Omental fat pad (tissue), 4 donors: ENCODE results near the gene ARL17A. TPM values are rescaled to one million over a fixed set of nuclear protein-coding genes. Genes with fewer than 3 reads are reported as not detected.
"Not testable (repeated sequence)": the region's sequence is repeated elsewhere in the genome, so short reads cannot be mapped to it uniquely, and the experiment has no call there.

Source experiments
- ATAC-seq: fragments of 150-250 bp; one replicate; pipeline ENCODE4 v1.9.1; 2016; ENCODE audit warnings: mild to moderate bottlenecking, moderate library complexity; ENCODE audit not compliant: low FRiP score
- DNase-seq: peaks from one replicate; pipeline ENCODE4 v3.0.0-alpha.2; 2019; ENCODE audit warnings: low spot score
- total RNA-seq, 4 donors: library from RNA; depleted of rRNA; stranded (reverse); fragments of >200 nt; gene quantifications; one replicate each; pipeline ENCODE4 v1.1.0, GENCODE V29; 2016

Gene ARL17A
- 10 to 100 TPM in 1 of 4 donors, 1 to 10 TPM in 3; 5.3 to 15.3 (median 9.6) TPM for total RNA-seq

DNA sequence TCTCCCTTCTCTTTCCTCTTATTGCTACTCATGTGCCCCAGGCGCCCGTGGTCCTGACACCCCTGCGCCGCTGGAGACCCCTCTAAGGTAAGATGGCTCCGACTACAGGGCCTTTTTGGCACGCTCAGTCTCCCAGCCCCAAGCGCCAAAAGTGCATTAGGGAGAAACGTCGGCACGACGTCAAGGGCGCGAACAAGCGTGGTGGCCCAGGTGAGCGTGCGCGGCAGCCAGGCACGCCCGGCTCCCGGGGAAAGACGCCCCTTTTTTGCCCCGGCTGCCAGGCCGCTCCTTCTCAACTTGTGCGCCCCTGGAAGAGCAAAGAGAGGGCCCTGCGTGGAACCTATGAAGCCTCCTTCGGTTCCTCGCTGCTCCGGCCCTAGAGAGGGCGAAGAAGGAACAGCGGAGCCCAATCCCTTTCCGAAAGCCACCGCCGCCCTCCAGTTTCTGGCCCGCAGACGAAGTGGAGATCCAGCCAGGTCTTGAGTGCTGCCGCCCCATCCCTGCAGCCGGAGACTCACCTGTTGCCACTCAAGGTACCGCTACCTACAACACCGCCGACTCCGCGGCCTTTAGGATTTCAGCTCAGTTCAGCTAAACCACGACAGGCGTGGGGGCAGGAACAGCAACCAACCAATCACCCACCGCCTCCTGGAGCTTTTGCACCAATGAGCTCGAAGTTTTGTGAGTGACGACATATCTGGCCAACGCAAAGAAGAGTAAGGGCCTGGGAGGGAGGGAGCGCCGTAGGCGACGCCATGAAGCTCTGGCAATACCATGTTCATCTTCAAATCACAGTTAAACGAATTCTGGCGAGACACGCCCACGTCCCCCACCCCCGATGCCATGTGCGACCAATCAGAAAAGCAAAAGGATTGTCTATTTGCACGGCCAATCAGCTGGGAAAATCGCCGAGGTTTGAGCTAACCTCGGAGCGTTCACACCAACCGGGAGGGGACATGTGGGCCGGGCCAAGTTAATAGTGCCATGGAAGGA, at the start of gene ARL17A:
Gene ARL17A (minus strand): TSS at position 609 of the 993 bp plus-strand sequence. CDS start 3,369 bp downstream, outside the sequence.
- peak; percentile 33 for DNase-seq
- ATAC-seq: peak; percentile 98

DNA sequence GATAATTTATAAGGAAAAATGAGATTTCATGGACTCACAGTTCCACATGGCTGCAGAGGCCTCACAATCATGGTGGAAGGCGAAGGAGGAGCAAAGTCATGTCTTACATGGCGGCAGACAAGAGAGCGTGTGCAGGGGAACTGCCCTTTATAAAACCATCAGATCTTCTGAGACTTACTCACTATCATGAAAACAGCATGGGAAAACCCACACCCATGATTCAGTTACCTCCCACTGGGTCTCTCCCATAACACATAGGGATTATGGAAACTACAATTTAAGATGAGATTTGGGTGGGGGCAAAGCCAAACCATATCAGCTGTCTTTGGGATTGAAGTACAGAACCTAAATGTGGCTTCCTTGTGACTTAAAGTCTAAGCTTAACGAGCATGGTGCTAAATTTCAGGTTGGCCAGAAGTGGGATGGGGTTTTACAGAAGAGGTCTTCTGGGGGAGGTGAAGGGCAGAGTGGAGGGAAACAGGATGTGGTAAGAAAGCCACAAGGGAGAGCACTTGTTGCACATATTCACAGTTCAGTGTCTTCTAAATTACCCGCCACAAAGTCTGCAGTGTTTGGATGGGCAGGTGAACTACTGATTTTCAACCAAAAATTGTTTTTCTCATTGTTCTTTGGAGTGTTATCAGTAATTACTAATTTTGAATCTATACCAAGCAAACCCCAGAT, 49.4 kb upstream of the ARL17A start:
- not testable (repeated sequence) for DNase-seq, ATAC-seq

DNA sequence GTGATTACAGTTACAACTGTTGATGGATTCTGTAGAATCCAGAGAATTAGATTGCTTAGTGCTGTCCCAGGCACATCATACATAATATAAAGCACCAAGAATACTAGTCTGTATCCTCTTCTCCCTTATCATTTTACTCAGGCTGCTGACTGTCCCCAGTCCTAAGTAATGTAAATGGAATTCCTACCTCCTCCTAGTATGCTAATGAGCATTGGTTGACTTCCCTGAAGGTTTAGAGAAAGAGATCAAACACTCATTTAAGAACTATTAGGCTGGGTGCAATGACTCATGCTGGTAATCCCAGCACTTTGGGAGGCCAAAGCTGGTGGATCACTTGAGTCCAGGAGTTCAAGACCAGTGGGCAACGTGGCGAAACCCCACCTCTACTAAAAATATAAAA, 48.0 kb upstream of the ARL17A start:
- not testable (repeated sequence) for ATAC-seq, DNase-seq

DNA sequence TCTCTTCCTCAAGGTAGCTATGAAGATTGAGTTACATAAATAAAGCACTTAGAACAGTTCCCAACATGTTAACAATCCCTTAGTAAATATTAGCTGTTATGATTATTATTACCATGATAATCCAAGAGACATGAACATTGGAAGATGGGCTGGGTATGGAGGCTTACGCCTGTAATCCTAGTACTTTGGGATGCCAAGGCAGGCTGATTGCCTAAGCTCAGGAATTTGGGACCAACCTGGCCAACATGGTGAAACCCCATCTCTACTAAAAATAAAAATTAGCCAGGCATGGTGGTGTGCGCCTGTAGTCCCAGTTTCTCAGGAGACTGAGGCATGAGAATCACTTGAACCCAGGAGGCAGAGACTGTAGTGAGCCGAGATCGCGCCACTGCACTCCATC, 45.2 kb upstream of the ARL17A start:
- not testable (repeated sequence) for ATAC-seq, DNase-seq

DNA sequence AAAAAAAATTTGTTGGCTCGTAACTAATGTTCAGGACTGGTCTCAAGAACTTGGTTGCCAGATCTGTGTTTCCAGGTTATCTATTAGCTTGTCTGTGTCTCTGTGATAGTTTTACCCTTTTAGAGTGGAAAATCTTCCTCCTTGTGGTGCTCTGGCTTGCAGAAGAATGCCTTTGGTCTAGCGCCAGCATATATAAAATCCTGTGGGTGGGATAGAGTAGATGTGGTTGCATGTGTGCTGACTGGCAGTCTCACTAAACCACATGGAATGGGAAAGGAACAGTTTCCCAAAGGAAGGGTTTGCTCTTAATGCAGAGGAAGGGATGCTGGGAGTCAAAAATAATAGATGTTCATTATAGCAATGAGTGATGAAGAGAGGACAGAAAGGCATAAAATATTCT, 44.3 kb upstream of the ARL17A start:
- DNase-seq, ATAC-seq: not testable (repeated sequence)

DNA sequence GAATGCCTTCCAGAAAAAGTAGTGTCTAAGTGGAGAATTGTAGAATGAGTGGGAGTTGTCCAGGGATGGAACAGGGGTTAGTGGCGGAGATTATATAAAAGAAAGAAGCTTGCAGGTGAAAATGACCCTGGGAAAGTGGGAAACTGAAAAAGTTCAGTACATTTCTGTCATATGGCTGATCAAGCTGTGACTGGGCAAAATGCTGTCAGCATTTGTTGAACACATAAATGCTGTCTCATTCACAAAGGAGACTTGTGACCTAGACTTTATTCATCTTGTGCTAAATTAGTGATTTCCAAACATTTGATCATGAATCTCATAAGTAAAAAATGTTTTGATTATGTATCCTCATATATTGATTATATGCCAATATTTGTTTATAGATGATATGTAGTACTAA, 39.5 kb upstream of the ARL17A start:
- ATAC-seq, DNase-seq: not testable (repeated sequence)

DNA sequence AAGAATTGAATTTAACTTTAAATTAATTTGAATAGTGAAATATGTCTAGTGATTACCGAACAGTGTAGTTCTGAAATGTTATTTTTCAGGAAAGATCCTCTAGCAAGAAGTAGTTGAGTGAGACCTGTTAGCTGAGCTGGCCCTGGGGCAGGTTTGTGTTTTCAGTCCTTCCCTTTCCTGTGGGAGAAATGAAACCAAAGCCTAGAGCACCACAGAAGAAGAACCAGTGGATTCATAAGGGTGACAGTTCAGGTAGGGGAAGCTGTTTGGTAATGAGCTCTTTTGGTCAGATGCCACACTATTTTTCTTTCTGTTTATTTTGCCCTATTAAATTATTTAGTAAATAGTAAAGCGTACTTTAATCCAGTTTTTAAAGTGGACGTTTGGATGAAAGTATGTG, 37.6 kb upstream of the ARL17A start:
- not testable (repeated sequence) for DNase-seq, ATAC-seq

DNA sequence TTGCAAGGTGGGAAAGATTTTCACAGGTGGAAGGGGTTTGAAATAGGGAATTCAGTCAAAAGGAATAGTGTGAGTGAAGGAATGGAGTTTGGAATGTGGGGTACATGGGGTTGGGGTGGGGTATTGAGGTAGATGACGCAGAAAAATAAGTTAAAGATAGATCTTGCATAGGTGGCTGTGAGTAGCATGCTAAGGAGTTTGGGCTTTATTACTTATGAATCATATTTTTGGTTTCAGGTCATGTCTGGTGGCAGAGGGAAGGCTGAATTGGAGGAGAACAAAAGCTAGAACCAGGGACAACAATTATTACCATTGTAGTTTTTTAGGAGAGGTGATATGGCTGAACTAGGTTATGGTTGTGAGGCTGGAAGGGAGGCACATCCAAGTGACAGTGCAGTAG, 34.4 kb upstream of the ARL17A start:
- not testable (repeated sequence) for DNase-seq, ATAC-seq

DNA sequence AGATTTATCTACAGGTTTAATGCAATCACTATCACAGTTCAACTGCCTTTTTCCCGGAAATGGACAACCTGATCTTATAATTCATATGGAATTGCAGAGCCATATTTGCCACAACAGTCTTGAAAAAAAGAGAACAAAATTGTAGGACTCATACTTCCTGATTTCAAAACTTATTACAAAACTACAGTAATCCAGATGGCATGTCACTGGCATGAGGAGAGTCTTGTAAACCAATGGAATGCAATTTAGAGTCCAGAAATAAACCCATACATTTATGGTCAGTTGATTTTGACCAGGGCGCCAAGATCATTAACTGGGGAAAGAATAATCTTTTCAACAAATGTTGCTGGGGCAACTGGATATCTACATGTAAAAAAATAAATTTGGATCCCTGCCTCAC, 31.8 kb upstream of the ARL17A start:
- ATAC-seq, DNase-seq: not testable (repeated sequence)

DNA sequence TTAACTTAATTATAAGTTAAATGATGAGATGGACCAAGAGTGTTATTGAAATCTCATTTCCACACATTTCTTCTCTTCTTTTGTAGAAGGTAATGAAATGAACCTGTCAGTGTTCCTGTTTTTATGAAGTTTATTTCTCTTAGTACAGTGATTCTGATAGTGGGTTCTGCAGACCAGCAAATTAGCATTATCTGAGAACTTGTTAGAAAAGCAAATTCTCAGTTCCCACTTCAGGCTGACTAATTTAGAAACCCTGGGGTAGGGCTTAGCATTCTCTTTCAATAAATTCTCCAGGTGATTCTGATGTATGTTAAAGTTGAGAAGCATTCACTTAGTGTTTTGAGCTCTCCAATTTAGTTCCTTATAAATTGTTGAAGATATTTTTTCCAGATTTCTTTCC, 23.6 kb upstream of the ARL17A start:
- DNase-seq, ATAC-seq: not testable (repeated sequence)

DNA sequence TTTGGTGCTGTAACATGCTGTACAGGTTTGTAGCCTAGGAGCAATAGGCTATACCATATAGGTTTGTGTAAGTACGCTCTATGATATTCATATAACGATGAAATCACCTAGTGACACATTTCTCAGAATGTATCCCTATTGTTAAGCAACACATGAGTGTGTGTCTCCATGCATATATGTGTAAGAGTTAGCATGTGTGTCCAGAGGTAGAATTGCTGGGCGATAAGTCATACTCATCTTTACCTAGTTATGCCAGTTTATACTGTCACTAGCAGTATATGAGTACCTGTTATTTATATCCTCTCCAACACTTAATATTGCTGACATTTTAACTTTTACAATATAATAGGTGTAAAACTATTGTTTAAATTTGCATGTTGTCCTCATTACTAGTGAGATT, 21.3 kb upstream of the ARL17A start:
- not testable (repeated sequence) for ATAC-seq, DNase-seq

DNA sequence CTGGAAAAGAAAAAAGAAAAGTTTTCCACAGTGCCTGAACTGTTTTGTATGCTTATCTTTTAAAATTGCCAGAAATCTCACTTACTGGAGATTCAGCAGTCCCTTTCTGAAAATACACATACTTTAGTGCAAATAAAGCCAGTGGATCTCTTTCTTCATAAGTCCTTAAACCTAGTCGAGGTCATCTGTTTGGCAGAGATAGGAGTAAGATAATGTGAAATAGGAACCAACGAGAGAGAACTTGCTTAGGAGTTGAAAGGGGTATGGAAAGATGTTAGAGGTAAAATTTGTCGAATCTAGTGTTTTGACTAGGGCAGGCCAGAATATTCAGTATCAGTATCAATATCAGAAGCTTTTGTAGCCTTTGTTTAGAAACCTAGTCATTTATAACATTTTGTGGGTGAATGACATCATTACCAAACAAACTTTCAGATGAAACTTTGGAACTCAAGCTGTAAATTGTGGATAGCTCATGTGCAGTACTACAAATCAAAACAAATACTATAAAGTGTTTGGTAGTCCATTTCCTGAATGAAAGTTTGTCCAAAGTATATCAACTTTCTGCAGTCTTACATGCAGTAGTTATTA, 18.9 kb upstream of the ARL17A start:
- not testable (repeated sequence) for ATAC-seq, DNase-seq

DNA sequence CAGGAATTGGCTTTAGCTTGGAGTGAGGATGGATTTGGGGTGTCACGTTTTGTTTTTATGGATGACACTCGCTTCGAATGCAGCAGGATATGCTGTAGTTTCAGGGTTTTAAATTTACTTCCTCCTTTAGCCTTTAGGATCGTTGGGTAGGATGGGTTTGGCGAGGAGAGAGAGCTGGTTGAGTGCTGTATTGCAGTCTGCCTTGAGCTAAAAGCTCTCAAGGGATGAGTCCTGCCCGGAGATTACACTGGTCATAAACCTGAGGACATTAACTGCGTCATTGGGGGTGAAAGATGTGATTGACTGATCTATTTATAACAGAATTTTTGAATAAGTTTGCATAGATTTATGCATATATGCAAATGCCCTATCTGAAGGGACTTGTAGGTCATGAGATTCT, 11.8 kb upstream of the ARL17A start:
- not testable (repeated sequence) for ATAC-seq, DNase-seq

DNA sequence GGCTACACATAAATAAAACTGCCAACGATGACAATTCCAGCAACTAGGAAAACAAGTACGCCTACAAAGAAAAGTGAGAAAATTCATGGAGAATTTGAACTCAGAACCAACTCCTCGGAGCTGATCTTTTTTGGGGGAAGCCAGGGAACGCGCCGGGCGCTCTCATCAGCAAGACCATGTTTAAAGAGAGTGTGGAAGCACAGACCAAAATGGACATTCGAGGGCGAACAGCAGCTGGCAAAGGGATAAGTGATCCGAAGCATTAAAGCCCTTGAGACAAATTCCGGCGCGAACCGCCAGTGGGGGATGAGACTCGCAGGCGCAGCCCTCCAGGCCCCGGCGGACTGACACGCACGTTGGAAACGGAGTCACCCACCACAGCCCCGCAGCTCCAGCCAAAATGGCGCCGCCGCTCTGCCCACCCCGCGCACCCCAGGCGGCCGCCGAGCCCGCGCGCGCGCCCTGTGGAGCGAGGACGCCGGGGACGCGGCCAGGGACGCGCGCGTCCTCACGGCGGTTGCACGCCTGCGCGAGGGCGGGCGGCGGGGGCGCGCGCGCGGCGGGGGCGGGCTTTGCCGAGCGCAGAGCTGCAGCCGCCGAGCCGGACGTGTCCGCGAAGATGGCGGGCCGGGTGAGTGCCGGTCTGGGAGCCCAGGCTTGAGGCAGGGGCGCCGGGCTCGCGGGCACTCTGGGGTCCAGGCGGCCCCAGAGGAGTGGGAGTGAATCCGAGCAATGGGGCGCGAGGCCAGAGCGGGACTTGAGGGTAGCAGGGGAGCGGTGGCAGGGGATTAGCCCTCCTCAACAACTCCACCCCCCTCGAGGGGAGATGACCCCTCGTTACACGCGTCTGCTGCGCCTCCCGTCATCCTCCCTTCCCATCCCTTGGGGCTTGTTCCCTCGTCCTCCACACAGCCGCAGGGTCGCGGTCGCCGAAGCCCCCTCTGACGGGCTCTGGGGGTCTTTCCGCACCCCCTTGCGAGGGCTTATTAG, 11.0 kb upstream of the ARL17A start, which contains the start of gene NSF:
Gene NSF (plus strand): TSS at position 513 of the 990 bp plus-strand sequence. CDS start 107 bp downstream, at position 620.
- ATAC-seq: peak; percentile 95
- not testable (repeated sequence) for DNase-seq

DNA sequence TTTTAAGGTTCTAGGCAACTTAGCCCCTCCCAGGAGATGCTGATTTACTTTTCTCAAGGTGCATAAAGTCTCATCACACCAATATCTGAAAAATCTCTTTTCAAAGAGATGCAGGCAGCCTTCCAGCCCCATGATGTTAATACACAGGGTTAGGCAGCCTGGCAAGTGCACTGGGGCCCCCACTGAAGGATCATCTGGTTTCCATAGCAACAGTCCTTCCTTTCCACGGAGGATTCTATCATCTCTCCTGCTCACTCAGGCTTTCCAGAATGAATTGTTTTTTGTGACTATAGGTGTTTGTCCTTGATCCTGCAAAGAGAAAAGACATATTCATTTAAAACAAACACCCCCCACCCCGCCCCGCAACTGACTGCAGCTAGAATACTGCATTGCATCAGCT, 6.0 kb upstream of the ARL17A start:
- DNase-seq, ATAC-seq: not testable (repeated sequence)

DNA sequence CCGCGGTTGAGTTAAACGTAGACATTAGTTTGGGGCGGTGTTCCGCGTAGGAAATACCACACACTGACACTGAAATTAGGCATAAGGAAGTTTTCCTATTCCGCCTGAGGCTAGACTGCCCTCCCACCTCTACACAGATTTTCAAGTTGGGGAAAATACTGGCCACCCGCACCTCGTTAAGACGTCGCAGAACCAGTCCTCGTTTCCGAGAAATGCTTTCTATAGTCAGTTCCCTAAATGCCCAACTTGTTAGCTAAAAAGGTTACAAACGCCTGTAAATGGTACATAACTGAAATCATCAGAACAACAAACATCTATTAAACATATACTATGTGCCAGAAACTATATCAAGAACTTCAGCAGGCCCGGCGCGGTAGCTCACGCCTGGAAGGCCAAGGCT, 591 bp upstream of the ARL17A start:
- not testable (repeated sequence) for ATAC-seq, DNase-seq

DNA sequence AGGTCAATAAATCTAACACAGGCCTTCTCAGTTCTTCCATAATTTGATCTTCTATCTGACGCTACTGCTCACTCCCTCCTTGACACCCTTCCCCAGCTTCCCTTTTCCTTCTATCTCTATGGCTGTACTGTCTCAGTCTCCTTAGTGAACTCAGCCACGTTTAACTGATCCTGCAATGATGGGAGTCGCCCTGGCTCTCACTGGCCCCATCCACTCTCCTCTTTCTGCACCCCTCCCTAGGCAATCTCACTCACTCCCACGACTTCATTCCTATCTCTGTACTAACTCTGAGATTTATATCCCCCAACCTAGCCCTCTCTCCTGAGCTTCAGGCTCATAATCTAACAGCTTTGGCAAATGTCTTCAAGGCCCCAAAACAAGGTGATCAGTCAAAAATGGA, 7.7 kb downstream of the ARL17A start:
- not testable (repeated sequence) for ATAC-seq, DNase-seq

DNA sequence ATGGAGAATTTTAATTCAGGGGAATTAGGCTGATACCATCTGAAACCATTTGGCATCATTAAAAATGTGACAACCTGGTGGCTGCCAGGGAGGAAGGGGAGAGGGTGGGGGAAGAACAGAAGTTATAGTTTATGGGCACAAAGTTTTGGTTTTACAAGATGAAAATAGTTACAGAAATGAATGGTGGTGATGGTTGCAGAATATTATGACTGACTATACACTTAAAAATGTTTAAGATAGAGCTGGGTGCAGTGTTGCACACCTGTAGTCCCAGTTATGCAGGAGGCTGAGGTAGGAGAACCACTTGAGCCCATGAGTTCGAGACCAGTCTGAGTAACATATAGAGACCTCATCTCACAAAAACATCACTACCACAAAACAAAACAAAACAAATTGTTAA, 12.5 kb downstream of the ARL17A start:
- not testable (repeated sequence) for DNase-seq, ATAC-seq
